ENCODE results near the gene MPST. TPM values are rescaled to one million over a fixed set of nuclear protein-coding genes. Genes with fewer than 3 reads are reported as not detected.

MPST gene
- total RNA-seq, 1 experiment from 2014 or later: 68.6 TPM

GRCh38 chr22:37033605-37034430, 14.3 kb downstream of the MPST start:
- H3K9ac ChIP-seq (ENCODE audit: low read length): no peak overlapping the region
- CTCF ChIA-PET: interaction anchor here (6.4 kb wide), 1 partner anchor 11 kb away, joined by 33 read pairs; no protein-coding TSS in a partner anchor
- no peak overlapping the region for H2AFZ ChIP-seq (ENCODE audit: low read depth, low read length, poor library complexity, severe bottlenecking)
- POLR2A ChIA-PET: no interaction called here
- H3K4me3 ChIP-seq (replicated peaks in 1 of 2; ENCODE audit: low read depth in 1 of 2, low read length in 2 of 2): no peak overlapping the region
- ATAC-seq (no peak), DNase-seq (ENCODE audit: low read depth, low spot score) (no peak)
- RAD21 ChIA-PET (ENCODE audit: low non-redundant PET in 1 of 2, low total read pairs in 2 of 2, uncharacterized antibody in 2 of 2, unreplicated experiment in 2 of 2): no interaction called here
- H3K9me2 ChIP-seq (ENCODE audit: insufficient read depth): no peaks in the 10 kb centered on the region
- intact Hi-C loops (cut with micrococcal nuclease): no loop called here
- no peaks in the 10 kb centered on the region for H4K20me1 ChIP-seq (ENCODE audit: insufficient read depth)
- no peaks in the 10 kb centered on the region for H3K79me2 ChIP-seq (ENCODE audit: insufficient read depth, low read length)
- H3K9me3 ChIP-seq (ENCODE audit: control insufficient read depth in 1 of 2, insufficient read depth in 1 of 2, low read depth in 1 of 2, low read length in 2 of 2): no peaks in the 10 kb centered on the region
- no TSS peak for BruUV-seq (replicated peaks)
- peaks cover 4 to 15% of the 10 kb centered on the region in 2 experiments; a peak in 3 of 4 replicates for H3K4me1 ChIP-seq (ENCODE audit: control insufficient read depth in 1 of 2, insufficient read depth in 2 of 2, low read length in 2 of 2)
- H3K36me3 ChIP-seq (ENCODE audit: control insufficient read depth in 1 of 2, insufficient read depth in 2 of 2, low read length in 2 of 2): peaks cover 3% of the 10 kb centered on the region in 2 experiments; a peak in 3 of 4 replicates
- H3K27me3 ChIP-seq (ENCODE audit: insufficient read depth, low read length): no peaks in the 10 kb centered on the region
- no peak overlapping the region for H3K27ac ChIP-seq (ENCODE audit: low read depth, low read length)
- H3K4me2 ChIP-seq (ENCODE audit: low read length): no peak overlapping the region; the same call in 1 of the 2 replicates
- TF ChIP-seq JUND (IDR thresholded peaks at IDR 0.05) (no peak), YY1 (IDR thresholded peaks at IDR 0.05; ENCODE audit: extremely low read depth, insufficient replicate concordance, low read depth, low read length) (no peak), CBX3 (IDR thresholded peaks at IDR 0.05; ENCODE audit: low read depth) (no peak), ZNF274 (IDR thresholded peaks at IDR 0.05; ENCODE audit: low read depth, low read length) (no peak), EZH2 (IDR thresholded peaks at IDR 0.05) (no peak), CEBPB (IDR thresholded peaks at IDR 0.05; ENCODE audit: low read depth) (no peak), ZFX (IDR thresholded peaks at IDR 0.05) (no peak), SRF (IDR thresholded peaks at IDR 0.05; ENCODE audit: low read depth) (no peak), SIN3A (IDR thresholded peaks at IDR 0.05; ENCODE audit: low read depth) (no peak), MAX (IDR thresholded peaks at IDR 0.05) (no peak), POLR2AphosphoS5 (IDR thresholded peaks at IDR 0.05; ENCODE audit: low read depth, low read length) (no peak)
